ENCODE measurements around the gene RAB36.

Gene RAB36

GRCh38 chr22:23106344-23106743 lies 38.9 kb upstream of the RAB36 start:
- Histone ChIP-seq H3K36me3 (no peaks in the 10 kb centered on the region), H3K9me3 (no peaks in the 10 kb centered on the region), H3K27ac (no peak overlapping the region), H3K4me3 (no peak overlapping the region), H3K27me3 (no peaks in the 10 kb centered on the region), H3K4me1 (no peaks in the 10 kb centered on the region)
- DNase-seq: no peak
- no peak for TF ChIP-seq CTCF (IDR thresholded peaks at IDR 0.05)
- intact Hi-C loops (cut with DNase I; ENCODE audit: low total_unique reads): no loop called here

- no peak for TF ChIP-seq CTCF (IDR thresholded peaks at IDR 0.05)
- Histone ChIP-seq H3K4me1 (no peaks in the 10 kb centered on the region), H3K27ac (no peak overlapping the region), H3K4me3 (no peak overlapping the region), H3K36me3 (no peaks in the 10 kb centered on the region), H3K9me3 (no peaks in the 10 kb centered on the region), H3K27me3 (no peaks in the 10 kb centered on the region)
- DNase-seq: no peak
- intact Hi-C loops (cut with DNase I; ENCODE audit: low total_unique reads): no loop called here
These were observed 38.3 kb upstream of the RAB36 start for GRCh38 chr22:23106906-23107367.

GRCh38 chr22:23107487-23108248 lies 37.6 kb upstream of the RAB36 start:
- intact Hi-C loops (cut with DNase I; ENCODE audit: low total_unique reads): no loop called here
- no peaks in the 10 kb centered on the region for H3K36me3 ChIP-seq
- no peaks in the 10 kb centered on the region for H3K27me3 ChIP-seq
- no peak for TF ChIP-seq CTCF (IDR thresholded peaks at IDR 0.05)
- DNase-seq: no peak
- H3K4me1 ChIP-seq: no peaks in the 10 kb centered on the region
- H3K4me3 ChIP-seq: no peak overlapping the region
- H3K27ac ChIP-seq: no peak overlapping the region
- no peaks in the 10 kb centered on the region for H3K9me3 ChIP-seq

GRCh38 chr22:23108249-23109078 lies 36.8 kb upstream of the RAB36 start:
- intact Hi-C loops (cut with DNase I; ENCODE audit: low total_unique reads): no loop called here
- no peak for DNase-seq
- Histone ChIP-seq H3K27me3 (no peaks in the 10 kb centered on the region), H3K4me3 (no peak overlapping the region), H3K27ac (no peak overlapping the region), H3K36me3 (no peaks in the 10 kb centered on the region), H3K4me1 (no peaks in the 10 kb centered on the region), H3K9me3 (no peaks in the 10 kb centered on the region)
- no peak for TF ChIP-seq CTCF (IDR thresholded peaks at IDR 0.05)

- Histone ChIP-seq H3K27ac (no peak overlapping the region), H3K27me3 (no peaks in the 10 kb centered on the region), H3K4me3 (no peak overlapping the region), H3K9me3 (no peaks in the 10 kb centered on the region), H3K36me3 (no peaks in the 10 kb centered on the region), H3K4me1 (no peaks in the 10 kb centered on the region)
- no peak for TF ChIP-seq CTCF (IDR thresholded peaks at IDR 0.05)
- intact Hi-C loops (cut with DNase I; ENCODE audit: low total_unique reads): no loop called here
- DNase-seq: no peak
These were observed 36.3 kb upstream of the RAB36 start for GRCh38 chr22:23109079-23109347.
